ENCODE measurements around the gene ILDR2. TPM values are rescaled to one million over a fixed set of nuclear protein-coding genes. Genes with fewer than 3 reads are reported as not detected.
"Not testable (repeated sequence)": the region's sequence is repeated elsewhere in the genome, so short reads cannot be mapped to it uniquely, and the experiment has no call there.

Gene ILDR2
- total RNA-seq, 4 donors from 2014 or later, result 5.3 to 13.7 (median 9.4) TPM

GRCh38 chr1:166888373-166889111, 86.8 kb downstream of the ILDR2 start:
- H3K27ac ChIP-seq (replicated peaks in 1 of 4), result no peak overlapping the region
- 88% methylated on average over 4 of the region's 4 CpGs for WGBS

GRCh38 chr1:166884971-166885370, 90.4 kb downstream of the ILDR2 start:
- H3K4me3 ChIP-seq, result no peak overlapping the region
- no peaks in the 10 kb centered on the region for H3K36me3 ChIP-seq
- no peak for DNase-seq (ENCODE audit: extremely low spot score)
- intact Hi-C loops (cut with DNase I), result no loop called here
- no peak overlapping the region for H3K27ac ChIP-seq (replicated peaks in 1 of 4)
- H3K4me1 ChIP-seq, result peaks cover 6 to 9% (median 8%) of the 10 kb centered on the region in 4 donors
- H3K9me3 ChIP-seq, result no peaks in the 10 kb centered on the region
- WGBS, result 86% methylated on average over 3 of the region's 3 CpGs
- TF ChIP-seq POLR2A (IDR thresholded peaks at IDR 0.05; ENCODE audit: low read depth) (no peak), EP300 (IDR thresholded peaks at IDR 0.05) (no peak), POLR2AphosphoS5 (IDR thresholded peaks at IDR 0.05) (no peak), CTCF (IDR thresholded peaks at IDR 0.05) (no peak)
- H3K27me3 ChIP-seq, result peaks cover 0 to 24% (median 15%) of the 10 kb centered on the region in 4 donors

More at GRCh38 chr1:166888373-166889111, 86.8 kb downstream of the ILDR2 start:
- H3K36me3 ChIP-seq, result no peaks in the 10 kb centered on the region
- no peaks in the 10 kb centered on the region for H3K9me3 ChIP-seq
- DNase-seq (ENCODE audit: extremely low spot score), result peak; percentile 80
- TF ChIP-seq CTCF (IDR thresholded peaks at IDR 0.05) (no peak), POLR2A (IDR thresholded peaks at IDR 0.05; ENCODE audit: low read depth) (no peak), POLR2AphosphoS5 (IDR thresholded peaks at IDR 0.05) (no peak), EP300 (IDR thresholded peaks at IDR 0.05) (no peak)
- H3K4me1 ChIP-seq, result peaks cover 6 to 13% (median 11%) of the 10 kb centered on the region in 4 donors
- no peak overlapping the region for H3K4me3 ChIP-seq
- H3K27me3 ChIP-seq, result peaks cover 0 to 17% (median 10%) of the 10 kb centered on the region in 4 donors
- intact Hi-C loops (cut with DNase I), result no loop called here

- peaks cover 0 to 24% (median 15%) of the 10 kb centered on the region in 4 donors for H3K27me3 ChIP-seq
- TF ChIP-seq EP300 (IDR thresholded peaks at IDR 0.05) (no peak), POLR2AphosphoS5 (IDR thresholded peaks at IDR 0.05) (no peak), POLR2A (IDR thresholded peaks at IDR 0.05; ENCODE audit: low read depth) (no peak), CTCF (IDR thresholded peaks at IDR 0.05) (peak; percentile 51 to 76 (median 64))
- H3K9me3 ChIP-seq, result no peaks in the 10 kb centered on the region
- no peak overlapping the region for H3K27ac ChIP-seq (replicated peaks in 1 of 4)
- intact Hi-C loops (cut with DNase I), result no loop called here
- peak overlapping the region; percentile 22 to 35 (median 29) for H3K4me3 ChIP-seq
- 23% methylated on average over 4 of the region's 44 CpGs for WGBS
- H3K36me3 ChIP-seq, result no peaks in the 10 kb centered on the region
- H3K4me1 ChIP-seq, result peaks cover 6 to 9% (median 8%) of the 10 kb centered on the region in 4 donors
- DNase-seq (ENCODE audit: extremely low spot score), result no peak
These were observed 91.2 kb downstream of the ILDR2 start for GRCh38 chr1:166884040-166884642.

- peaks cover 0 to 24% (median 15%) of the 10 kb centered on the region in 4 donors for H3K27me3 ChIP-seq
- no peaks in the 10 kb centered on the region for H3K9me3 ChIP-seq
- no peak for DNase-seq (ENCODE audit: extremely low spot score)
- 40% methylated on average over 2 of the region's 2 CpGs for WGBS
- no peak overlapping the region for H3K27ac ChIP-seq (replicated peaks in 1 of 4)
- no peak for TF ChIP-seq POLR2AphosphoS5 (IDR thresholded peaks at IDR 0.05)
- no peak for TF ChIP-seq EP300 (IDR thresholded peaks at IDR 0.05)
- no peak for TF ChIP-seq CTCF (IDR thresholded peaks at IDR 0.05)
- TF ChIP-seq POLR2A (IDR thresholded peaks at IDR 0.05; ENCODE audit: low read depth), result no peak
- H3K4me3 ChIP-seq, result no peak overlapping the region
- no peaks in the 10 kb centered on the region for H3K36me3 ChIP-seq
- H3K4me1 ChIP-seq, result peaks cover 6 to 9% (median 8%) of the 10 kb centered on the region in 4 donors
- intact Hi-C loops (cut with DNase I), result no loop called here
These were observed 92.4 kb downstream of the ILDR2 start for GRCh38 chr1:166882893-166883292.

GRCh38 chr1:166878173-166878917, 97.0 kb downstream of the ILDR2 start:
- intact Hi-C loops (cut with DNase I); H3K27me3 ChIP-seq; H3K27ac ChIP-seq (replicated peaks in 1 of 4); H3K4me3 ChIP-seq; H3K9me3 ChIP-seq; H3K36me3 ChIP-seq: not testable (repeated sequence)
- peaks cover 22 to 28% (median 25%) of the 10 kb centered on the region in 4 donors for H3K4me1 ChIP-seq
- DNase-seq (ENCODE audit: extremely low spot score), result peak; percentile 62
- 91% methylated on average over 21 of the region's 21 CpGs for WGBS

All from esophagus muscularis mucosa (tissue), 4 donors.